ENCODE data around the gene MAPRE3. TPM values are rescaled to one million over a fixed set of nuclear protein-coding genes. Genes with fewer than 3 reads are reported as not detected.

MAPRE3 gene
- total and polyA plus RNA-seq, 9 of the 15 experiments (the other 6 are each of a cell fraction or from before 2014, with no cell fraction given) = 0.70 to 43.2 (median 12.6) TPM

- in situ Hi-C loops (cut with MboI) (loop anchor here (10.0 kb wide), 1 partner anchor 104 kb away; the partner anchor contains the start of gene DPYSL5), intact Hi-C loops (cut with micrococcal nuclease) (no loop called here)
- Histone ChIP-seq H3K36me3 (ENCODE audit: control insufficient read depth, insufficient read depth, low read length) (no peaks in the 10 kb centered on the region), H3K9me1 (ENCODE audit: control insufficient read depth, insufficient read depth, low read length) (no peaks in the 10 kb centered on the region), H3K4me2 (ENCODE audit: insufficient read depth, low read length) (no peak overlapping the region), H3K79me2 (ENCODE audit: control insufficient read depth, insufficient read depth, low read length) (no peaks in the 10 kb centered on the region), H3K4me1 (replicated peaks in 1 of 2; ENCODE audit: control insufficient read depth in 2 of 2, insufficient read depth in 2 of 2, low read length in 2 of 2) (peaks cover 0 to 22% of the 10 kb centered on the region in 2 experiments; a peak in 4 of 5 replicates), H3K27ac (ENCODE audit: extremely low read depth, low read depth, low read length) (no peak overlapping the region), H2AFZ (ENCODE audit: low read depth, low read length) (no peak overlapping the region), H3K27me3 (ENCODE audit: control insufficient read depth in 2 of 2, insufficient read depth in 2 of 2, low read length in 2 of 2) (peaks cover 33 to 66% of the 10 kb centered on the region in 2 experiments), H3K9me3 (replicated peaks; ENCODE audit: control insufficient read depth, insufficient read depth, low read depth, low read length) (no peaks in the 10 kb centered on the region), H3K4me3 (no peak overlapping the region), H4K20me1 (replicated peaks; ENCODE audit: control insufficient read depth, insufficient read depth, low read length) (no peaks in the 10 kb centered on the region; the same call in 1 of the 2 replicates), H3K9ac (ENCODE audit: insufficient read depth in 1 of 2, low read depth in 2 of 2, low read length in 2 of 2) (no peak overlapping the region)
- ATAC-seq (no peak), FAIRE-seq (no peak), DNase-seq (ENCODE audit: extremely low read depth in 1 of 4, low spot score in 3 of 4) (no peak)
- POLR2A ChIA-PET = no interaction called here
- CTCF ChIA-PET (ENCODE audit: low intra/inter-chr PET ratio) = no interaction called here
- WGBS (ENCODE audit: insufficient coverage, low coverage, missing lambda C conversion rate) = 37% methylated on average over 3 of the region's 3 CpGs
- BruUV-seq (replicated peaks) = no TSS peak
- TF ChIP-seq, protein P1, sequence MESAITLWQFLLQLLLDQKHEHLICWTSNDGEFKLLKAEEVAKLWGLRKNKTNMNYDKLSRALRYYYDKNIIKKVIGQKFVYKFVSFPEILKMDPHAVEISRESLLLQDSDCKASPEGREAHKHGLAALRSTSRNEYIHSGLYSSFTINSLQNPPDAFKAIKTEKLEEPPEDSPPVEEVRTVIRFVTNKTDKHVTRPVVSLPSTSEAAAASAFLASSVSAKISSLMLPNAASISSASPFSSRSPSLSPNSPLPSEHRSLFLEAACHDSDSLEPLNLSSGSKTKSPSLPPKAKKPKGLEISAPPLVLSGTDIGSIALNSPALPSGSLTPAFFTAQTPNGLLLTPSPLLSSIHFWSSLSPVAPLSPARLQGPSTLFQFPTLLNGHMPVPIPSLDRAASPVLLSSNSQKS (CRISPR knock-in tag; IDR thresholded peaks at IDR 0.05) = no peak
- TF ChIP-seq HDAC2 (IDR thresholded peaks at IDR 0.05) (0 out of 2 replicates have a peak, but pooled peaks have one; percentile 25), ZNF124 (CRISPR knock-in tag; IDR thresholded peaks at IDR 0.05) (no peak), SAFB (IDR thresholded peaks at IDR 0.05; ENCODE audit: borderline replicate concordance, low read depth, low read length) (no peak), ZNF436 (CRISPR knock-in tag; IDR thresholded peaks at IDR 0.05) (no peak), KDM1A (IDR thresholded peaks at IDR 0.05) (peak in 1 of 2 experiments; percentile 24; a peak in 1 of 4 replicates), EZH2 (IDR thresholded peaks at IDR 0.05; ENCODE audit: borderline replicate concordance, low read depth, low read length) (no peak), ZNF316 (IDR thresholded peaks at IDR 0.05) (no peak), MIER1 (IDR thresholded peaks at IDR 0.05; ENCODE audit: low read depth) (no peak), CCNT2 (IDR thresholded peaks at IDR 0.05; ENCODE audit: borderline replicate concordance, extremely low read depth, insufficient read length, low read depth, low read length) (no peak), ZNF589 (CRISPR knock-in tag; IDR thresholded peaks at IDR 0.05; ENCODE audit: low read depth) (no peak), YY1 (IDR thresholded peaks at IDR 0.05; ENCODE audit: borderline replicate concordance in 1 of 3, control insufficient read depth in 1 of 3, extremely low read depth in 1 of 3, insufficient read depth in 3 of 3, insufficient read length in 1 of 3, insufficient replicate concordance in 2 of 3, low read depth in 1 of 3, low read length in 2 of 3) (no peak), ZNF224 (CRISPR knock-in tag; IDR thresholded peaks at IDR 0.05) (no peak), IFI16 (CRISPR knock-in tag; IDR thresholded peaks at IDR 0.05) (no peak), SMAD1 (IDR thresholded peaks at IDR 0.05; ENCODE audit: low read depth, low read length, partially characterized antibody) (no peak), RBM25 (IDR thresholded peaks at IDR 0.05; ENCODE audit: low read depth, low read length, severe bottlenecking) (peak; percentile 89), SMARCA5 (IDR thresholded peaks at IDR 0.05) (0 out of 2 replicates have a peak, but pooled peaks have one; percentile 36), RHOXF2B (CRISPR knock-in tag; conservative IDR thresholded peaks at IDR 0.05) (no peak), KLF16 (IDR thresholded peaks at IDR 0.05) (no peak)
- TF ChIP-seq, protein P2, sequence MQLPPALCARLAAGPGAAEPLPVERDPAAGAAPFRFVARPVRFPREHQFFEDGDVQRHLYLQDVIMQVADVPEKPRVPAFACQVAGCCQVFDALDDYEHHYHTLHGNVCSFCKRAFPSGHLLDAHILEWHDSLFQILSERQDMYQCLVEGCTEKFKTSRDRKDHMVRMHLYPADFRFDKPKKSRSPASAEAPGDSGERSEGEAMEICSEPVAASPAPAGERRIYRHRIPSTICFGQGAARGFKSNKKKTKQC (CRISPR knock-in tag; IDR thresholded peaks at IDR 0.05) = no peak
- TF ChIP-seq, protein P3, sequence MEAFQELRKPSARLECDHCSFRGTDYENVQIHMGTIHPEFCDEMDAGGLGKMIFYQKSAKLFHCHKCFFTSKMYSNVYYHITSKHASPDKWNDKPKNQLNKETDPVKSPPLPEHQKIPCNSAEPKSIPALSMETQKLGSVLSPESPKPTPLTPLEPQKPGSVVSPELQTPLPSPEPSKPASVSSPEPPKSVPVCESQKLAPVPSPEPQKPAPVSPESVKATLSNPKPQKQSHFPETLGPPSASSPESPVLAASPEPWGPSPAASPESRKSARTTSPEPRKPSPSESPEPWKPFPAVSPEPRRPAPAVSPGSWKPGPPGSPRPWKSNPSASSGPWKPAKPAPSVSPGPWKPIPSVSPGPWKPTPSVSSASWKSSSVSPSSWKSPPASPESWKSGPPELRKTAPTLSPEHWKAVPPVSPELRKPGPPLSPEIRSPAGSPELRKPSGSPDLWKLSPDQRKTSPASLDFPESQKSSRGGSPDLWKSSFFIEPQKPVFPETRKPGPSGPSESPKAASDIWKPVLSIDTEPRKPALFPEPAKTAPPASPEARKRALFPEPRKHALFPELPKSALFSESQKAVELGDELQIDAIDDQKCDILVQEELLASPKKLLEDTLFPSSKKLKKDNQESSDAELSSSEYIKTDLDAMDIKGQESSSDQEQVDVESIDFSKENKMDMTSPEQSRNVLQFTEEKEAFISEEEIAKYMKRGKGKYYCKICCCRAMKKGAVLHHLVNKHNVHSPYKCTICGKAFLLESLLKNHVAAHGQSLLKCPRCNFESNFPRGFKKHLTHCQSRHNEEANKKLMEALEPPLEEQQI (IDR thresholded peaks at IDR 0.05) = no peak
Observed at GRCh38 chr2:26948800-26949199, 21.6 kb upstream of the MAPRE3 start.

All from K562 (cell line).